ENCODE data around the gene ZNF750. TPM values are rescaled to one million over a fixed set of nuclear protein-coding genes. Genes with fewer than 3 reads are reported as not detected.

The ZNF750 gene
- polyA plus RNA-seq, 1 experiment: not detected

DNA sequence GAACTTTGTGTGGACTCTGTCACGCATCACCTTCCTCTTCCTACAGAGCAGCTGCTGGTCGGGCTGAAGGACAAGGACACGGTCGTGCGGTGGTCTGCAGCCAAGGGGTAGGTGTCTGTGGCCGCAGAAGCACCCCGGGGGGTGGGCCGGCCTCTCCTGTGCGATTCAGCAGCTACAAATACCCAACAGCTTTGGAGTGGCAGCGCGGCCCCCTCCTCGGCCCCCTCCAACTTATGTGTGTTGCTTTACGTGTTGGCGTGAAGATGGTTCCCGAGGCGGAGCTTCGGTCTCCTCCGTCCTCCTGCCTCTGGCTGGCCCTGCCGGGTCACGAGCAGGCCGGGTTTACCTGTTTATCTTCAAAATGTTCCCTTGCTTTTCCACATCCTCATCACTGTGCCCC lies 32.3 kb downstream of the ZNF750 start:
- Histone ChIP-seq H3K27me3 (ENCODE audit: control insufficient read depth, insufficient read depth, low read length) (no peaks in the 10 kb centered on the region), H3K36me3 (ENCODE audit: control insufficient read depth, insufficient read depth, low read length) (peaks cover 11% of the 10 kb centered on the region), H3K4me3 (ENCODE audit: low read depth, low read length) (no peak overlapping the region)
- CTCF ChIA-PET: interaction anchor here (0.6 kb wide), 1 partner anchor 133 kb away, joined by 4 read pairs; no protein-coding TSS in a partner anchor
- TF ChIP-seq, protein P1, sequence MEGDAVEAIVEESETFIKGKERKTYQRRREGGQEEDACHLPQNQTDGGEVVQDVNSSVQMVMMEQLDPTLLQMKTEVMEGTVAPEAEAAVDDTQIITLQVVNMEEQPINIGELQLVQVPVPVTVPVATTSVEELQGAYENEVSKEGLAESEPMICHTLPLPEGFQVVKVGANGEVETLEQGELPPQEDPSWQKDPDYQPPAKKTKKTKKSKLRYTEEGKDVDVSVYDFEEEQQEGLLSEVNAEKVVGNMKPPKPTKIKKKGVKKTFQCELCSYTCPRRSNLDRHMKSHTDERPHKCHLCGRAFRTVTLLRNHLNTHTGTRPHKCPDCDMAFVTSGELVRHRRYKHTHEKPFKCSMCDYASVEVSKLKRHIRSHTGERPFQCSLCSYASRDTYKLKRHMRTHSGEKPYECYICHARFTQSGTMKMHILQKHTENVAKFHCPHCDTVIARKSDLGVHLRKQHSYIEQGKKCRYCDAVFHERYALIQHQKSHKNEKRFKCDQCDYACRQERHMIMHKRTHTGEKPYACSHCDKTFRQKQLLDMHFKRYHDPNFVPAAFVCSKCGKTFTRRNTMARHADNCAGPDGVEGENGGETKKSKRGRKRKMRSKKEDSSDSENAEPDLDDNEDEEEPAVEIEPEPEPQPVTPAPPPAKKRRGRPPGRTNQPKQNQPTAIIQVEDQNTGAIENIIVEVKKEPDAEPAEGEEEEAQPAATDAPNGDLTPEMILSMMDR (IDR thresholded peaks at IDR 0.05; ENCODE audit: insufficient read depth, low read depth, low read length): no peak
- POLR2A ChIA-PET: no interaction called here
- DNase-seq (ENCODE audit: low read depth): no peak

DNA sequence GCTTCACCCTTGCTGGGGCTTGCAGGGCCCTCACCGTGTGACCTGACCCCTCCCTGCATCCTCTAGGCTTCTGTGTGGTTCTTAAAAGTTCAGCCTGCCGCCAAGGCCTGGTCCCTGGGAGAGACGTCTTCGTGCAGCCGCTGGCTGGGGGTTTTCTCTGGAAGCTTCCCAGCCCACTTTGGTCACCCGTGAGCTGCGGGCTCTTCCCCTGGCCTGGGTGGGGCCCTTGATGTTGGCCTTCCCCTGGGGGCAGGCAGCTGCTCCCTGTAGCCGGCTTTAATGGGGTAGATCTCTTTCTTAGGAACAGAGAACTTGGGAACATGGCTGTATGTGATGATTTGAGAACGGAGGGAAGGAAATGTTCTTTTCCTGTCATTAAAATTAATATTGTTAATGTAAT lies 32.7 kb downstream of the ZNF750 start:
- CTCF ChIA-PET: interaction anchor here (0.6 to 0.7 kb wide), 2 partner anchors 12 to 134 kb away, joined by 3 to 4 read pairs; no protein-coding TSS in a partner anchor
- TF ChIP-seq, protein P1 (IDR thresholded peaks at IDR 0.05; ENCODE audit: insufficient read depth, low read depth, low read length): no peak
- POLR2A ChIA-PET: no interaction called here
- Histone ChIP-seq H3K4me3 (ENCODE audit: low read depth, low read length) (no peak overlapping the region), H3K36me3 (ENCODE audit: control insufficient read depth, insufficient read depth, low read length) (peaks cover 10% of the 10 kb centered on the region), H3K27me3 (ENCODE audit: control insufficient read depth, insufficient read depth, low read length) (no peaks in the 10 kb centered on the region)
- no peak for DNase-seq (ENCODE audit: low read depth)

GRCh38 chr17:82806645-82807044 lies 33.2 kb downstream of the ZNF750 start:
- no peak overlapping the region for H3K4me3 ChIP-seq (ENCODE audit: low read depth, low read length)
- DNase-seq (ENCODE audit: low read depth): no peak
- ChIA-PET CTCF (interaction anchor here (0.7 kb wide), 1 partner anchor 12 kb away, joined by 3 read pairs; no protein-coding TSS in a partner anchor), POLR2A (no interaction called here)
- H3K27me3 ChIP-seq (ENCODE audit: control insufficient read depth, insufficient read depth, low read length): no peaks in the 10 kb centered on the region
- peaks cover 8% of the 10 kb centered on the region for H3K36me3 ChIP-seq (ENCODE audit: control insufficient read depth, insufficient read depth, low read length)
- TF ChIP-seq, protein P1 (IDR thresholded peaks at IDR 0.05; ENCODE audit: insufficient read depth, low read depth, low read length): no peak

DNA sequence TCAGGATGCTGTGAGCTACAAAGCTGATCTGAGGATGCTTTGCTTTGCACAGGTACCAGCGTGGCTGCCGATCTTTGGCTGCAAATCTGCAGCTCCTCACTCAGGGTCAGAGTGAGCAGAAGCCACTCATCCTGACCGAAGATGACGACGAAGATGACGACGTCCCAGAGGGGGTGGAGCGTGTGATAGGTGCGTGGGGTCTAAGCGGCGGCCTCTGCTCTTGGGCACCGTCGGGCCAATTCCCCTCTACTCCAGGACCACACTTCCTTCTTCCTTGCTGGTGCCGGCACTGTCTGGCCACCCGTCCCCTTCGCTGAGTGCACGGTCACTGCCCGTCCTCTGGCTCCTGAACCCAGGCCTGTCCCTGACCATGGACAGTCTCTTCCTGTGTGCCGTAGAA lies 34.0 kb downstream of the ZNF750 start:
- ChIA-PET CTCF (no interaction called here), POLR2A (no interaction called here)
- Histone ChIP-seq H3K36me3 (ENCODE audit: control insufficient read depth, insufficient read depth, low read length) (peaks cover 5% of the 10 kb centered on the region), H3K27me3 (ENCODE audit: control insufficient read depth, insufficient read depth, low read length) (no peaks in the 10 kb centered on the region), H3K4me3 (ENCODE audit: low read depth, low read length) (no peak overlapping the region)
- TF ChIP-seq, protein P1 (IDR thresholded peaks at IDR 0.05; ENCODE audit: insufficient read depth, low read depth, low read length): no peak
- DNase-seq (ENCODE audit: low read depth): no peak

DNA sequence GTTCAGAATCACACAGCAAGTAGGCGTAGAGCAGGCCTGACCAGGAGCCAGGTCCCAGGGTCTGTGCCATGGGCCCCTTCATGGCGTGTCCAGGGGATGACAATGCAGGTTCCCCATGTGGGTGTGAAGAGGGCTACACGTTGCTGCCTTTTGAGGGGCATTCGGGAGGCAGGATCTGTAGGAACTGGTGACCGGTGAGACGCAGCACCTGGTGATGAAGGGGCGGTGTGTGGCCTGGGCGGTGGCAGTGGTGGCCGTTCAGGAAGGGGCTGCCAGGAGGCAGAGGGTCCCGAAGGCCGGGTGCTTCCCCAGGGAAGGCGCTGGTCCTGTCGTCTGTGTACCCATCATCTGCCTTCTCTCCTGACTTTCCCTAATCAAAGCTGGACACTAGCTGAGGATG lies 34.6 kb downstream of the ZNF750 start:
- TF ChIP-seq, protein P1 (IDR thresholded peaks at IDR 0.05; ENCODE audit: insufficient read depth, low read depth, low read length): no peak
- Histone ChIP-seq H3K36me3 (ENCODE audit: control insufficient read depth, insufficient read depth, low read length) (peaks cover 6% of the 10 kb centered on the region), H3K27me3 (ENCODE audit: control insufficient read depth, insufficient read depth, low read length) (no peaks in the 10 kb centered on the region), H3K4me3 (ENCODE audit: low read depth, low read length) (no peak overlapping the region)
- no peak for DNase-seq (ENCODE audit: low read depth)
- POLR2A ChIA-PET: no interaction called here
- CTCF ChIA-PET: interaction anchor here (0.6 kb wide), 1 partner anchor 136 kb away, joined by 3 read pairs; no protein-coding TSS in a partner anchor

All from BJ (cell line).